MM.1S (cell line): ENCODE data around the gene CDK11A.

Experiments
- CTCF ChIP-seq: fragments of 300-600 bp; sonication (generic); IDR thresholded peaks from 2 replicates; pipeline ENCODE4 v1.5.1; 2016; ENCODE audit warnings: antibody characterized with exemption, low read length, mixed read lengths
- EZH2 ChIP-seq: fragments of 300-600 bp; sonication (generic); optimal IDR thresholded peaks from 2 replicates; pipeline ENCODE3; 2017; ENCODE audit warnings: low read depth, mild to moderate bottlenecking, antibody characterized with exemption, low read length, mixed read lengths
- EZH2phosphoT487 ChIP-seq: fragments of 300-600 bp; sonication (generic); IDR thresholded peaks from 2 replicates; pipeline ENCODE4 v1.6.1; 2018; ENCODE audit warnings: antibody characterized with exemption, low read length

GRCh38 chr1:1768249-1768992 is 44.3 kb upstream of the CDK11A start:
- TF ChIP-seq CTCF = no peak
- TF ChIP-seq EZH2 = no peak
- TF ChIP-seq EZH2phosphoT487 = no peak
